HG03432 (cell line): ENCODE results near the gene KRT27.

Source experiments
- ATAC-seq: cut with Tn5 transposase; IDR thresholded peaks from one replicate; pipeline ENCODE4 v1.9.1; 2021; ENCODE audit warnings: mild to moderate bottlenecking, moderate library complexity; ENCODE audit not compliant: unreplicated experiment

Gene KRT27

DNA sequence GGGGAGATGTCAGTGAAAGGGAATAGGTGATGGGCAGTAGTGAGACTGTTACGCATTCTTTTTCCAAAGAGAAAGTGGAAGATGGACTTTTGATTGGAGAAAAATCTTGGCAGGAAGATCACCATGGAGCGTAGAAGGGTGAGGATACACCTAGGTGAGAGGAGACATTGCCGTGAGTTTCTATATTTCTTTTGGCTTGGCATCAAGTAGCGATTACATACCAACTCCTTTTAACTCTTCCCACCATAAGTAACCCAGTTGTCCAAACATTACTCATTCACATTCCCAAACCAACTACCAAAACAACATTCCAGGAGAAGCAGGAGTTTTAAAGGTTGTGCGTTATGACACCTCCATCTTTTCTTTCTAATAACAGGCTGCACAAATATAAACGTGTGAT, 28.1 kb upstream of the KRT27 start:
- ATAC-seq, result no peak

DNA sequence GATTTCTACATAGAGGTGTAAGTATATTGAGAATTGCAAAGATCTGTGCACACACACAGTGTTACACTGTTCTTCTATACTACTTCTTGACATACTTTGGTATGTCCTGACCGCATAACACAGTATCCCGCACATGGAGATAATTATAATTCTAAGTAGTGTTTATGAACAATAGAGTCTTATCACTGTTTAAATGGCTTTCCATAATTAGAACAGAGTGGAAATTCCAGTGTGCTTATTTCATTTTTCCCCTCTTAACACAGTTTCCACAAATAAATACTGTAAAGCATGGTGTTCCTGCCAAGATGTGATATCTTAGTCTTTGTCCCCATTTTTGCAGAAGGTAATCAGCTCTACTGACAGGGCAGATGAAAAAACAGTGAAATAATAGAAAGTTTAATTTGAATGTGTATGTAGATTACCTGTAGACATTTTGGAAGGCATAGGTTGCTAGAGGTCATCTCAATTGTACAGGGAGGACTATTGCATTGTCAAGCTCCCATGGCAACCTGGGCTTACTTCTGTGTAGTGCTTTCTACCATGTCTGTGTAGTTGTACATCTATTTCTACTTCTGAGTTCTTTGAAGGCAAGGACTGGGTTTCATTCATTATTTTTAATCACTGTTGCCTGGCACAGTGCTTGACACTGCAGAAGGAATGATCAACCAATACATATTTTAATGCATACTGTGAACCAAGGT, 27.5 kb upstream of the KRT27 start:
- no peak for ATAC-seq

DNA sequence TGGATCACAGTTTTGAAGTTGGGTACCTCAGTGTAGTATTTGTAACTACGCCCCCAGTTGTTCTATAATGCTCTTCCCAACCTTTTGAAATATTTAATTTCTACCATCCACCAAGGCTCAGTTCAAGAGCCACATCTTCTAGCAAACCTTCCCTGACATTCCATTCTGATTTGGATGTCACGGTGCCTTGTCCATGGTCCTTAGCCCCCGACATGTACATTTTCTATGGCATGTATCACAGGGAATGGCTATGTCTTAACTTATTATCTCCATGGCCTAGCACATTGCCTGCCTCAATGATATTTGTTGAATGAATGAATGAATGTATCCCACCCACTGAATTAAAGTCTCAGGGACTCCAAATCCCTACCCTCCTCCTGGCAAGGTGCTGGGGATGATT, 23.8 kb upstream of the KRT27 start:
- no peak for ATAC-seq

DNA sequence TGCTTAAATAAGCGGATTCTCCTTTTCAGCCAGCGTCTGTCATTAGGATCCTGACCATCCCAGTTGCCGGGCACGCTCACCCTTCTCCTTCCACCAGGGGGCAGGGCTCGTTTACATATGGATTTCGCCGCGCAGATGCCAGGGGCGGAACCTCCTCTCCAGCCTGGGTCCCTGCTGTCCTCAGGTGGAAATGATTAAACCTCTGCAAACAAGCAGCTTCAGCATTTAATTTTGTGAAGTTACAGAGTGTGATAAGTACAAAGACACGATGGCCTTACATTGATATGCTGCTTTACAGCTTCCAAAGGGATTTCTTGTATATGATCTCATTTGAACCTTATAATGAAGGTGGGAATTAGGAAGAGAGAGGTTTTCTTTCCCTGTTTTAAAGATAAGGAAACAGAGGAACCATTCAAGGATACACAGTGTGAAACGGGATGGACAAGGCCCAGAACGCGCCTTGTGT, 21.3 kb upstream of the KRT27 start:
- ATAC-seq, result no peak

DNA sequence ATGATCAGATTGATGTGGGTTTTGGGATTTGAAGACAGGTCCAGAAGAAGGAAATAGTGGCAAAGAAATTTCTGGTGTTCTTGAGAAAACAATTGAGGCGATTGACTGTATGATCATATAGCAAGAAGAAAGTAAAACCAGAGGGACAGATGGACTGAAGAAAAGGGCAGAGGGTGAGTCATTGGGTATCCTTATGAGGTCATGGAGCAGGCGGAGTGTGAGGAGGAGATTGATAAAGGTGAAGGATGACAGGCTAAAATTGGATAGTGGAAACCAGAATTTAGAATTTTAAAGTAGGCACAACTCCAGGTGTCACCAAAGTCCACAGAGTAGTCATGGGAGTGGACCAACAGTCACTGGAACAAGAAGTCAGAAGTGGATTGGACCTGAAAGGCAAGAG, 18.8 kb upstream of the KRT27 start:
- ATAC-seq, result no peak

DNA sequence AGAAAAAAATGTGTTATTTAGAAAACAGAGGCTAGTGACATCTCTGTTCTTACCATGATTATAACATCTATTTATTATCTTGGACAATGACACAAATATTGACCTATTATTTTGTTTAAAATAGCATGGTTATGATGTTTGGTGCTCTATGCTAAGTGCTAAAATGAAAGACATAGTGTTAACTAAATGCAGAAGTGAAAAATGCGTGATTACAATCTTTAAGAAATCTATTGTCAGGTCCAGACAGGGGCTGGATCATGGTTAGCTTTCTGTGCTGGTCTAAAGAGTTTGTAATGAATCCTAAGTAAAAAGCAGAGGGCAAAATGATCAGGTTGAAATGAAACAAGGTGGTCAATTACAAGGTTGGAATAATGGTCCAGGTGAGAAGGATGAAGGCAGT, 18.0 kb upstream of the KRT27 start:
- ATAC-seq, result no peak

DNA sequence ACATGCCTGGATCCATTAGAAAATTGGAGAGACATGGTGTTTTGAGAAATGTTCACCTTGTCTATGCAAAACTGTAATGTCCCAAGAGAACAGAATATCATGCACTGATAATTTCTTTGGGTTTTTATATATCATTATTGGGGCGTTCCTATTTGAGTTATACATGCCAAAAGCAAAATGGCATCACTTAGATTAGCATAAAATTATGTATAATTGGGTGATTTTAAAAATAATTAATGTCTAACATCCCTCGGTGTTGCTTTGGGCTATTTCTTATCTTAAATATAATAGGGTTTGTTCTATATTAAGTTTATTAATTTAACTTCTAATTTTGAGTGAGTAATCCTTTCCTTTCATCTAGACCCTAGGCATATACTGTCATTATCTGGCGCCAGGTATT, 17.5 kb upstream of the KRT27 start, which contains the start of gene KRT28:
Gene KRT28, minus strand, starts transcription at position 101 of the 400 bp plus-strand sequence. Its CDS starts 66 bp downstream, at position 35.
- no peak for ATAC-seq

DNA sequence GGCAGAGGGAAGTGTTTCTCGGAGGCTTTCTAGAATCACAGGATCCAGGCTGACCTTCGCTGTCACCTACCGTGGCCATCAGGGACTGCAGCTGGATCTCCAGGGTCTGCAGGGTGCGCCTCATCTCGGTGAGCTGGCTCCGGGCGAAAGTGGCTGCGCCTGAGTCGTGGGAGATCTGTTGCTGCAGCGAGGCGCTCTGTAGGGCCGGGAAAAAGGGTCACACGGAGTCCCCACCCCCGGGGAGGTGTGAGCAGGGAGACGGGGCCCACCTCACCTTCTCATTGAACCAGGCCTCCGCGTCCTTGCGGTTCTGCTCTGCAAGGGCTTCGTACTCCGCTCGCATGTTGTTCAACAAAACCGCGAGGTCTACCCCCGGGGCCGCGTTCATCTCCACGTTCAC, 14.5 kb upstream of the KRT27 start:
- no peak for ATAC-seq

DNA sequence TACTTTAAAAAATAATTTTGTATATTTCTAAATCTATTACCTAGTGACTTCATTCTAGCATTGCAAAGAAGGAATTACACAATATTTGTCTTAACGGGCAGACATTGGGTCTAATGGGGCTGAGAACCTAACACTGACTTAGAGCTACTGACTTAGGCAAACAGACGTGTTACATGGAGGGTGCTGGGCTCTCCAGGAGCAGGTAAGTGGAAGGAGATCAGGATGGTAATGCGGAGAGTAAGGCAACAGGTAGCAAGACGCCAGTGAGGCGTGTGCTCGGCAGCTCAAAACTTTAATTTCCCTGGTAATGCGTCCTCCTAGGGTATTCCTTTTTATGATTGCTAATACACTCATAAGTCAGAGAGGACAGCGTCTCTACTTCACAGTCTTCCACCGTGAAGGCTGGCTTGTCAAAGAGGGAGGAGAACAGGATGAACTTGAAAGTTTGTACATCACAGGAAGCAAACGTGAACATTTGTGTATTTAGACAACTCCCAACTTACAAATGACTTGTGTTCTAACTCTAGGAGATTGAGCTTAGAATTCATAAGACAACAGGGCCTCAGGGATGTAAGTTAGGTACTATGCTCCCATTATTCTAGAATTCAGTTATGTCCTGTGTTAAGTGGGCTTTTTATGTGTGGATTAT, 12.8 kb upstream of the KRT27 start:
- no peak for ATAC-seq

DNA sequence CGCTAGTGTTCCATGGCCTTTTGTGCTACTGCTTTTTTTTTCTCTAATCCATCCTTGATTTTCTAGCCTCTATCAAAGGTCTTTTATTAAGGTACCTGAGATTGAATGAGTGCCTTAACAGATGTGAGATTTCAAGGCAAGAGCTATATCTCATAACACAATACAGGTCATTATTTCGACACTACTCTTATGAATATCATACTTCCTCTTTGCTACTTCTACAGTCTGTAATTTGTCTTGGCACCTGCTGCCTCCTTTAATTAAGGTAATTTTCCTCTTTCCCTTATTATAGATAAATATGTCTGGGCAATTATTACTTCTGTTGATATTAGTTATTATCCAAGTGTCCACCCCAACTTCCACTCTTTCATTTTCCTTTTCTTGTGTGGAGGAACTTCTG, 12.1 kb upstream of the KRT27 start:
- ATAC-seq, result no peak

DNA sequence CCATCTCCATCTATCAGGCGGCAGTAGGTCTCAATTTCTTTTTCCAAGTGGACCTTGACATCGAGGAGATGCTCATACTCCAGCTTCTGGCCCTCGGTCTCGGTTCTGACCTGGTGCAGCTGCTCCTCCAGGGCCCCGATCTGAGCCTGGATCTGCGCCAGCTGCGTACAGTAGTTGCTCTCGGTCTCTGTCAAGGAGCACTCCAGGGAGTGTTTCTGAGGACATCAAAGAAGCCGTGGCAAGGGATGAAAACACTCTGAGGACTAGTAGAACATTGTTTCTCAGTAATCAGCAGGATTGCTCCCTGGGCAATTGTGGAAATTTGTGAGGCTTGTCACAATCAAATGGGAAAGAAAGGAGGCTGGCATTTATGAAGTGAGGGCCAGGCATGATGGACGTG, 11.5 kb upstream of the KRT27 start:
- ATAC-seq, result no peak

DNA sequence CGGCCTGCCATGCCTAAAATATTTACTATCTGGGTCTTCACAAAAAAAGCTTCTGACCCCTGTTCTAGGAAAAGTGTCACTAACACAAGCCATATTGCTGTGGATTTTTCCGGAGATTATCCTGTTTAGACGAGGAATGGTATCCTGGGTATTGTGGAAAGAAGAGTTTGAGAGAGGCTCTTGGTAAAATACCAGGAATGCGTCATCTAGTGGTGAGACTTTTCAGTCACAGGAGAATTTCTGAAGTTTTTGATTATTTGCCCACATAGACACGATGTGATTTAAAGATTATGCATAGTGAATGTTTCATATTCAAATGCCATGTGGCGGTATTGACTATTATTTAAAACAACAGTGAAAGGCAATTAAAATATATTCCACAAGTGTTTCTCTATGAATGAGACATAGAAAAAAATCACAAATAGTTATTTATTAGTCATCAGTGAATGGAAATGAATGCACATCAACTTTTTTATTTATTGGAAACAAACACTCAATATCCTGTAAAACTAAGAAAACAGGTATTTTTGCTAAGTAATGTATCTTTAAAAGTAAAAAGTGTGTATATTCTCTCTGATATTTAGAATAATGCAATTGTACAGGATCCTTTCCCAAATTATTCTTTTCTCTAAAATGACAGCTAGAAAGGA, 9.6 kb upstream of the KRT27 start:
- ATAC-seq, result no peak

DNA sequence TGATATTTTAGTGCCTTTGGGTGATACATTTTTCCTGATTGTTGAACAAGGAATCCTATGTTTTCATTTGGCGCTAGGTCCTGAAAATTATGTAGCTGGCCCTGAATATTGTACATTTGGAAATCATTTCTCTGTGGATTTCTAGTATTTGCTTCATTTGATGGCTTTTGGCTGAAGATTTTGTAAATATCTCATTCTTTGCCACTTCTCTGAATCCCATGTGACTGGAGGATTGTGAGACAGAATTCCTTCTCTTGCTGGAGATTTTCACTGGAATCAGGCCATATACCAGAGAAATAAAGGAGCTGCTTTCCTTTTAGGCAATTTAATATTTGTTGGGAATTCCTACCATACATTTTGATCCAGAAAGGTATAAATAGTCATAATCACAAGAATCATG, 8.8 kb upstream of the KRT27 start:
- no peak for ATAC-seq

DNA sequence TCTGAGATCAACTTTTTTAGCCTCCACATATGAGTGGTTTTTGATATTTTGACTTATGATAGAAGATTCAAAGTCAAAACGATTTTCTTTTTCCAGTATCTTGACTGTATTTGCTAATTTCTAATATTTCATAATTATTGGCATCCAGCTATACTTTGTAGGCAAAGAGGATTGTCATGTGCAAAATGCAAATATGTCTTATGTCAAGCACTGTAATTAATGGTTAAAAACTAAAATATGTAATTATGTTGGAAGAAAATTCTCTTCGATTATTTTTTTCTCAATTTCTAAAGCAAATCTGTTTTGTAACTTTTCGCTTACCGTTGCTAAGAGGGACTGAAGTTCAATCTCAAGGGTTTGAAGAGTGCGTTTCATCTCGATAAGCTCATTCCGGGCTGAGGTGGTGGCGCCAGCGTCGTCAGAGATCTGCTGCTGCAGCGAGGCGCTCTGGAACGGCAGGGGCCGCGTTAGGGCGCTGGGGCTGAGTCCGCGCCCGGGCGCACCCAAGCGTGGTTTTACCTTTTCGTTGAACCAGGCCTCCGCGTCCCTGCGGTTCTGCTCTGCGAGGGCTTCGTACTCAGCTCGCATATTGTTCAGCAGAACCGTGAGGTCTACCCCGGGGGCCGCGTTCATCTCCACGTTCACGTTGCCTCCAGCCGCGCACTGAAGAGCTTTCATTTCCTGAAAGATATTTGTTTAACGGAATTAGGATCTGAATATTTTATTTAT, 3.0 kb downstream of the KRT27 start:
- ATAC-seq, result no peak

DNA sequence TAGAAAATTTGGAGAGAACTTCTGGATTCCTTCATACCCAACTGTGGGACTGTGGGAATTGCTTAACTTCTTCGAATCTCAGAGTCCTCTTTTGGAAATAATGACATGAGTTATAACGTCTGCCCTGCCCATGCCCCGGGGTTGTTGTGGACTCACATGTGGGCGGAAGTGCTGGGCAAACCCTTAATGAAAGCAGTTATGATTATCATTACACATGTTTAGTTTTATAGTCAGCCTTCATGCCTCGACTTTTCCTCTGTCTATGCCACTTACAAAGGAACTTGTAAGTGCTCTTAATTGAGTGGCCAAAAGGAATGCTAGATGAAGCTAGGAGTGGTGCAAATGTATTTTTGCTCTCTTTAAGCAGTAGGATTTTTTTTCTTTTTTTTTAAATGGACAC, 3.9 kb downstream of the KRT27 start:
- no peak for ATAC-seq

DNA sequence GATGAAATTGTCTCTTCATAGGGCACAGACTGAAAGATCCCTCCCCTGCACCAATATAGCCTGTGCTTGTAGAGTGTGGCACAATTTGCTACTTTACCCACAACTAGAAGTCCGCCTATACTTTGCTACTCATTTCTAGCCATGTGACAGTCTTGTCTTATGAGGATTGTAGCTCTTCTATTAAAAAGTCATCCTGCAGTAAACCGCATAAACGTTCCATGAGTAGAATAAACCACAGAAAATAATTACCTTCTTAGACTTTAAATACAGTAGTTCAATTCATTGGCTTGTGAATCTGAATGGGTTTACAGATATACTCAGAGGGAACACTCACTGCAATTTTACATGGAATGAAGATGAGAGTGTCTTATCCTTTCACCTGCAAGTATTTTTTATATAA, 4.4 kb downstream of the KRT27 start:
- no peak for ATAC-seq

DNA sequence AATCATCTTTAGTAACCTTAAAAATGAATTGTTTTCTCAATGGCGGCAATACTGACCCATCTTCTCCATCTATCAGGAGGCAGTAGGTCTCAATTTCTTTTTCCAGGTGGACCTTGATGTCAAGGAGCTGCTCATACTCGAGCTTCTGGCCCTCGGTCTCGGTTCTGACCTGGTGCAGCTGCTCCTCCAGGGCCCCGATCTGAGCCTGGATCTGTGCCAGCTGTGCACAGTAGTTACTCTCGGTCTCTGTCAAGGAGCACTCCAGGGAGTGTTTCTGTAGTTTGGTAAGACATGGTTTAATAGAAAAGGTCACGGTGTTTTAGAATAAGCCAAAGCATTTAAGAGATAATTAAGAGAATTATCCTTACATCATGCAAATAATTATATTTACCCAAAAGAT, 4.9 kb downstream of the KRT27 start:
- ATAC-seq, result no peak

DNA sequence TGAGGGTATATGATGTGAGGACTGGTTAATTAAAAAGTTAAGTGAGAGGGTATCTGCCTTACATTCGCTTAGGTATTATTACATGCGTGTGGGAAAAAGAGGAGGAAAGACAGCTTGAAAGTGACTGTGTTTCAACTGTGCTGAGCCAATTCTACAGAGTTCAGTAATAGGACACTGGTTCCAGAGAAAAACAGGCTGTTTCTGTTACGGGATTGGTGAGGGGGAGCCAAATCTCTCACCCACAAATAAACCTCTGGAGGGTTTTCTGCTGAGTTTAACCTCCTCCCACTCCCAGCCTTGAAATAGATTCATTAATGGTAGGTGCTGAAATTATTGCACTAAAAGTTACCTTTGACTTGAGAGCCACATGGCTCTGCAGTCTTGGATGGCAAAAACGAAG, 6.4 kb downstream of the KRT27 start:
- ATAC-seq, result no peak

DNA sequence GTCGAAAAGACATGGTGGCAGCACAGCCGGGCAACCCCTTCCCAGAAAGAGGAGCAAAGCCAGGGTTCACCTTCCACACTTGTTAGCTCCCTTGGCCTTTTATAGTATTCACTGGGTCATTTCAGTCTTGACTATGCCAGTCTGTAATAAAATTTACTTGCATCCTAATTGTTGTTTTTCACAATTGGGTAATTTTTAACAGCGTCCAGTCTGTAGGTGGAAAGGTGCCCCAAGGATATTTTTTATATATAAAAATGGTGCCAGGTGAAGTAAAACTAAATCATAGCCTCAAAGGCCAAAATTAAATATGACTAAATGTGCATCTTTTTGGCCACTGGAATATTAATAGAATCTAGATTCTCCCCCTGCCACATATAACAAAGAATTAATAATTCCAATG, 10.2 kb downstream of the KRT27 start, which contains the start of gene KRT26:
Gene KRT26, minus strand, starts transcription at position 101 of the 400 bp plus-strand sequence. Its CDS starts 88 bp downstream, at position 13.
- no peak for ATAC-seq

DNA sequence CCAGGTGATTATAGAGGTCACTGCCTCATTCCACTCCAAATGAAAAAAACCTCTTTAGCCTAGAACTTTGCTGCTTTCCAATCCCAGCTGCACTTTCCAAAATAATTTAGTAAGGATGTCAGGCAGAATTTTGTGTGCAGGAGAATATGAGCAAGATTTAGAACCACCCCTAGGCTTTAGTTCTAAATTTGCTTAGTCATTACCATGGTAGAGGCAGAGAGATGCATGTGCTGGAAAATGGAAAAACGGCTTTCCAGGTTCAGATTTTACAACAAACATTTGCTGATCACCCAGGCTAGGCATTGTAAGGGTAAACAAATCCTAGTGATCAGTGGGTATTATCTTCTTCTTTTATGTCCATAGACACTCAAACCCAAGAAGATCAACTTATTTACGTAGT, 16.7 kb downstream of the KRT27 start:
- ATAC-seq, result no peak

DNA sequence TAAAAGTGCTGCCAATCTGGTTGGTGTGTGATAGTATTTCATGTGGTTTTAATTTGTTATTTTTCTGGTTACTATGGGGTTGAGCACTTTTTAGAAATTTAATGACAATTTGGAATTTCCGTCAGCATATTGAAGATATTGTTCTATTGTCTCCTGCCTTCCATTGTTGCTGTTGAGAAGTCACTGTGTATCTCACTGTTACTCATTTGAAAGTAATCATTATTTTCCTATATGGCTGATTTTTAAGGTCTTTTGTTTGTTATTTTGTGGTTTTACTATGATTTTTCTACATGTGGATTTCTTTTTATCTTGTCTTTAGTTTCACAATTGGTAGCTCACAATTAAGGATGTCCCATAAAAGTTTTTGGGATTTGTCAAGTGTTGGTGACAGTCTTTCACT, 18.6 kb downstream of the KRT27 start:
- no peak for ATAC-seq
